Endodermal cell (in vitro differentiated cells): Measurements from ENCODE around the gene MIA. TPM values are rescaled to one million over a fixed set of nuclear protein-coding genes. Genes with fewer than 3 reads are reported as not detected.

Experiments
- DNase-seq: peaks from one replicate; pipeline ENCODE4 v3.0.0-alpha.2; 2017
- H3K27ac ChIP-seq: 2 replicates; pipeline ENCODE4 v1.5.1; 2013; ENCODE audit warnings: mild to moderate bottlenecking, low read depth, low read length, moderate library complexity
- H3K27me3 ChIP-seq: 2 replicates; pipeline ENCODE4 v1.6.1; 2013; ENCODE audit warnings: mild to moderate bottlenecking, low read length, moderate library complexity; ENCODE audit not compliant: insufficient read depth, control insufficient read depth, poor library complexity, severe bottlenecking
- H3K36me3 ChIP-seq: 2 replicates; pipeline ENCODE4 v1.7.0; 2013; ENCODE audit warnings: mild to moderate bottlenecking, low read length, moderate library complexity; ENCODE audit not compliant: control insufficient read depth, insufficient read depth
- H3K4me1 ChIP-seq: one replicate; pipeline ENCODE4 v1.7.0; 2013; ENCODE audit warnings: low read length; ENCODE audit not compliant: control insufficient read depth, insufficient read depth
- H3K4me3 ChIP-seq: 2 replicates; pipeline ENCODE4 v1.5.1; 2013; ENCODE audit warnings: mild to moderate bottlenecking, low read length, moderate library complexity
- H3K9ac ChIP-seq: 2 replicates; pipeline ENCODE4 v1.6.1; 2013; ENCODE audit warnings: mild to moderate bottlenecking, low read length, moderate library complexity; ENCODE audit not compliant: poor library complexity, severe bottlenecking; ENCODE audit errors: extremely low read depth
- H3K9me3 ChIP-seq: 2 replicates; pipeline ENCODE4 v1.6.1; 2013; ENCODE audit warnings: mild to moderate bottlenecking, low read length, moderate library complexity; ENCODE audit not compliant: control insufficient read depth
- H3K27ac Mint-ChIP-seq: 2 replicates; pipeline ENCODE4 v1.8.0; 2020; ENCODE audit warnings: mixed read lengths
- H3K27me3 Mint-ChIP-seq: 2 replicates; pipeline ENCODE4 v1.8.0; 2021; ENCODE audit warnings: mild to moderate bottlenecking, mixed read lengths; ENCODE audit not compliant: insufficient read depth
- H3K36me3 Mint-ChIP-seq: 2 replicates; pipeline ENCODE4 v1.8.0; 2020; ENCODE audit warnings: low read depth, mixed read lengths
- H3K4me1 Mint-ChIP-seq: 2 replicates; pipeline ENCODE4 v1.8.0; 2020; ENCODE audit warnings: mixed read lengths
- H3K4me3 Mint-ChIP-seq: 2 replicates; pipeline ENCODE4 v1.8.0; 2020; ENCODE audit warnings: mild to moderate bottlenecking, moderate library complexity, mixed read lengths
- H3K9me3 Mint-ChIP-seq: 2 replicates; pipeline ENCODE4 v1.8.0; 2020; ENCODE audit warnings: mild to moderate bottlenecking, mixed read lengths
- CTCF ChIP-seq: fragments of 200-600 bp; sonication (generic); conservative IDR thresholded peaks from 2 replicates; pipeline ENCODE4 v1.5.0; 2021; ENCODE audit warnings: antibody characterized with exemption, mild to moderate bottlenecking
- WGBS, 2 experiments: methylation state at CpG; one replicate each; pipeline versions ENCODE4 v1.1.5 to v1.1.7; 2013; ENCODE audit warnings: missing lambda C conversion rate in 2 of 2, mixed read lengths in 1 of 2; ENCODE audit not compliant: insufficient coverage in 1 of 2, insufficient read length in 1 of 2; 5-methylcytosine and 5-hydroxymethylcytosine counted together
- total RNA-seq, 2 donors: library from RNA; stranded (reverse); fragmentation: NEBNext Ultra II Directional in 1 of 2; extraction: Animal tissue kit (Norgen Biotek cat#: 25700) in 1 of 2; gene quantifications; 2 replicates in 1 of 2; 3 replicates in 1 of 2; pipeline ENCODE4 v1.2.1, GENCODE V29; 2021

The MIA gene
- total RNA-seq, 2 donors from 2014 or later = not detected

- Mint-ChIP-seq H3K36me3 (peaks cover 31% of the 10 kb centered on the region), H3K27me3 (no peaks in the 10 kb centered on the region), H3K4me3 (peak within 1 kb of the TSS; percentile 84), H3K27ac (peak within 1 kb of the TSS; percentile 97), H3K9me3 (no peaks in the 10 kb centered on the region), H3K4me1 (peaks cover 20% of the 10 kb centered on the region)
- no peaks in the 10 kb centered on the region for H3K27me3 ChIP-seq
- peaks cover 9% of the 10 kb centered on the region for H3K4me1 ChIP-seq
- peak within 1 kb of the TSS; percentile 99 for H3K4me3 ChIP-seq
- no peak for TF ChIP-seq CTCF
- 0% methylated on average over 25 to 46 of the region's 46 CpGs for WGBS, 2 experiments
- peak within 1 kb of the TSS; percentile 98 for H3K27ac ChIP-seq
- H3K9me3 ChIP-seq = no peaks in the 10 kb centered on the region
- H3K9ac ChIP-seq = peak within 1 kb of the TSS; percentile 98
- DNase-seq = peak; percentile 99
- peaks cover 23% of the 10 kb centered on the region for H3K36me3 ChIP-seq
Observed at GRCh38 chr19:40750874-40751537, 24.3 kb upstream of the MIA start, which contains the start of gene SNRPA. SNRPA (plus strand) TSS chr19:40751203; CDS start chr19:40751409, 206 bp downstream.

GRCh38 chr19:40752257-40752781, 23.0 kb upstream of the MIA start:
- WGBS, 2 experiments = 63 to 79% methylated on average over 8 to 11 of the region's 12 CpGs
- peak overlapping the region; percentile 99 for H3K4me3 ChIP-seq
- peaks cover 20% of the 10 kb centered on the region for H3K4me1 Mint-ChIP-seq
- H3K27me3 Mint-ChIP-seq = no peaks in the 10 kb centered on the region
- H3K27ac Mint-ChIP-seq = peak overlapping the region; percentile 97
- H3K9me3 ChIP-seq = no peaks in the 10 kb centered on the region
- peak overlapping the region; percentile 84 for H3K4me3 Mint-ChIP-seq
- peak overlapping the region; percentile 98 for H3K9ac ChIP-seq
- DNase-seq = no peak
- H3K4me1 ChIP-seq = peaks cover 9% of the 10 kb centered on the region
- H3K9me3 Mint-ChIP-seq = no peaks in the 10 kb centered on the region
- no peaks in the 10 kb centered on the region for H3K27me3 ChIP-seq
- TF ChIP-seq CTCF = no peak
- peaks cover 37% of the 10 kb centered on the region for H3K36me3 ChIP-seq
- peaks cover 43% of the 10 kb centered on the region for H3K36me3 Mint-ChIP-seq
- no peak overlapping the region for H3K27ac ChIP-seq

- Mint-ChIP-seq H3K4me1 (peaks cover 15% of the 10 kb centered on the region), H3K9me3 (no peaks in the 10 kb centered on the region), H3K4me3 (peak overlapping the region; percentile 39), H3K27me3 (no peaks in the 10 kb centered on the region), H3K27ac (peak overlapping the region; percentile 42), H3K36me3 (peaks cover 53% of the 10 kb centered on the region)
- Histone ChIP-seq H3K27ac (no peak overlapping the region), H3K9ac (peak overlapping the region; percentile 33), H3K4me1 (peaks cover 1% of the 10 kb centered on the region), H3K9me3 (no peaks in the 10 kb centered on the region), H3K36me3 (peaks cover 56% of the 10 kb centered on the region), H3K27me3 (no peaks in the 10 kb centered on the region), H3K4me3 (peak overlapping the region; percentile 69)
- TF ChIP-seq CTCF = no peak
- WGBS, 2 experiments = 92 to 95% methylated on average over 7 to 9 of the region's 9 CpGs
- DNase-seq = no peak
Observed at GRCh38 chr19:40754611-40755247, 20.6 kb upstream of the MIA start.
